Right lobe of liver (tissue), 6 donors: ENCODE measurements around the gene SGCE. TPM values are rescaled to one million over a fixed set of nuclear protein-coding genes. Genes with fewer than 3 reads are reported as not detected.

ENCODE experiments used
- ATAC-seq, 4 donors: fragments of 200-7000 bp; cut with Tn5 transposase; one replicate each; pipeline ENCODE4 v1.9.1; 2020; ENCODE audit warnings: mild to moderate bottlenecking in 4 of 4, moderate library complexity in 4 of 4
- DNase-seq, 3 donors: peaks; one replicate each; pipeline ENCODE4 v3.0.0-alpha.2; 2020
- H3K27ac ChIP-seq, 3 donors: fragments of 200-600 bp; one replicate each; pipeline ENCODE4 v1.8.0; 2022
- H3K27me3 ChIP-seq, 2 donors: fragments of 200-600 bp; one replicate each; pipeline ENCODE4 v1.8.0; 2022
- H3K36me3 ChIP-seq, 4 donors: fragments of 200-600 bp; sonication (generic) in 1 of 4; one replicate each; pipeline versions ENCODE4 v1.5.1 to v1.8.0; 2017 to 2022; ENCODE audit warnings: control low read depth in 1 of 4
- H3K4me1 ChIP-seq, 4 donors: fragments of 200-600 bp; sonication (generic) in 1 of 4; one replicate each; pipeline versions ENCODE4 v1.5.1 to v1.8.0; 2017 to 2022; ENCODE audit warnings: control low read depth in 1 of 4
- H3K4me3 ChIP-seq, 3 donors: fragments of 200-600 bp; one replicate each; pipeline ENCODE4 v1.8.0; 2022
- H3K9me3 ChIP-seq, 4 donors: fragments of 200-600 bp; sonication (generic) in 1 of 4; one replicate each; pipeline versions ENCODE4 v1.5.1 to v1.8.0; 2017 to 2022; ENCODE audit warnings: control low read depth in 1 of 4
- POLR2A ChIP-seq: fragments of 450-650 bp; IDR thresholded peaks from one replicate; pipeline ENCODE4 v1.6.1; 2017; ENCODE audit warnings: antibody characterized with exemption, mild to moderate bottlenecking
- WGBS: methylation state at CpG from one replicate; pipeline ENCODE4 v1.1.6; 2018; ENCODE audit warnings: low coverage, low lambda C conversion rate; ENCODE audit not compliant: insufficient coverage; ENCODE audit errors: missing lambda C conversion rate; 5-methylcytosine and 5-hydroxymethylcytosine counted together
- intact Hi-C, 2 donors: fragments of 100-400 bp; cut with DNase I; formaldehyde crosslinking; loops; one replicate each; pipeline versions ENCODE4 v1.11.2 to v1.14.1; 2022
- total RNA-seq, 6 experiments: library from RNA; depleted of rRNA in 2 of 6; stranded (reverse); fragments of >200 nt in 2 of 6; fragmentation: NEBNext Ultra II Directional in 3 of 6; extraction: Animal tissue kit (Norgen Biotek cat#: 25700) in 3 of 6; gene quantifications; one replicate each; pipeline versions ENCODE4 v1.1.0 to v1.2.4, GENCODE V29; 2016 to 2023
- TF ChIP-seq, protein P1 (sequence below), 4 donors: fragments of 200-600 bp in 3 of 4; fragments of 450-650 bp in 1 of 4; IDR thresholded peaks; one replicate each; pipeline versions ENCODE4 v1.5.1 to v1.8.0; 2016 to 2022; ENCODE audit warnings: antibody characterized with exemption in 4 of 4, mild to moderate bottlenecking in 2 of 4
- donor health status: DM: no; HTN: yes; CAD: no.
- donor health status: DM: no; HTN: no; CAD: no.
- donor health status: DM: no; HTN: no; CAD: no.
- donor health status: DM: no; HTN: yes; CAD: no.
- donor health status: DM: no; HTN: yes; CAD: no.

SGCE gene
- total RNA-seq, 6 experiments from 2014 or later: 4.2 to 17.8 (median 14.8) TPM

DNA sequence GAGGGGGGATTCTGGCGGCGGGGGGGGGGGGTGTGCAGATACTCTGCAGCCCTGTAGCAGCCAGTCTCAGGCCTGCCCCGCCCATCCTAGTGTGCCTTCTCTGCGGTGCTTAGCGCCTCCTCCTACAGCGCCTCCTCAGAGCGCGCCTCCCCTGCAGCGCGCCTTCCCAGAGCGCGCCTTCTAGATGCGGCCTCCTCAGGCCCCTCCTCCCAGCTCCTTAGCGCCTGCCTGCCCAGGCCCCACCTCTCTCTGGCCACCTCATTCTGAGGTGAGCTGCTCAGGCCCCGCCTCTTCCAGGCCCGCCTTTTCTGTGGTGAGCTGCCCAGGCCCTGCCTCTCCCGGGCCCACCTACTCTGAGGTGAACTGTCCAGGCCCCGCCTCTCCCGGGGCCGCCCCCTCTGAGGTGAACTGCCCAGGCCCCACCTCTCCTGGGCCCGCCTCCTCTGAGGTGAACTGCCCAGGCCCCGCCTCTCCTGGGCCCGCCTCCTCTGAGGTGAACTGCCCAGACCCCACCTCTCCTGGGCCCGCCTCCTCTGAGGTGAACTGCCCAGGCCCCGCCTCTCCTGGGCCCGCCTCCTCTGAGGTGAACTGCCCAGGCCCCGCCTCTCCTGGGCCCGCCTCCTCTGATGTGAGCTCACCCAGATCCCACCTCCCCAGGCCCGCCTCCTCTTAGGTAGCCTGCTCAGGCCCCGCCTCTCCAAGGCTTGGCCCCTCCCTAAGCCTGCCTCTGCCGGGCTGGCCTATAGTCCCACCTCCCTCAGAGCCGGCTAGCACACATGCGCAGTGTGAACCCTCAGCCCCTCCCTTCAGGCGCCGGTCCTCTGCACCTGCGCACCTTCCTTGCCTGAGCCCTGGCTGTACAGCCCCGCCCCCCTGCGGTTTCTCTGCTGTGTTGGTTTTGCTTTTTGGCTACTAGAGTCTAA lies 2.1 kb upstream of the SGCE start:
- ATAC-seq: peak; percentile 90 to 95 (median 92)
- Histone ChIP-seq H3K36me3 (no peaks in the 10 kb centered on the region), H3K4me3 (peak overlapping the region; percentile 18 to 59 (median 55)), H3K9me3 (peaks cover 0 to 2% (median 0%) of the 10 kb centered on the region in 4 donors), H3K27ac (no peak overlapping the region), H3K4me1 (no peaks in the 10 kb centered on the region), H3K27me3 (peaks cover 0 to 7% of the 10 kb centered on the region in 2 donors)
- whole genome bisulfite sequencing: 39% methylated on average over 22 of the region's 38 CpGs
- peak; percentile 95 to 98 (median 97) for DNase-seq
- TF ChIP-seq, protein P1, sequence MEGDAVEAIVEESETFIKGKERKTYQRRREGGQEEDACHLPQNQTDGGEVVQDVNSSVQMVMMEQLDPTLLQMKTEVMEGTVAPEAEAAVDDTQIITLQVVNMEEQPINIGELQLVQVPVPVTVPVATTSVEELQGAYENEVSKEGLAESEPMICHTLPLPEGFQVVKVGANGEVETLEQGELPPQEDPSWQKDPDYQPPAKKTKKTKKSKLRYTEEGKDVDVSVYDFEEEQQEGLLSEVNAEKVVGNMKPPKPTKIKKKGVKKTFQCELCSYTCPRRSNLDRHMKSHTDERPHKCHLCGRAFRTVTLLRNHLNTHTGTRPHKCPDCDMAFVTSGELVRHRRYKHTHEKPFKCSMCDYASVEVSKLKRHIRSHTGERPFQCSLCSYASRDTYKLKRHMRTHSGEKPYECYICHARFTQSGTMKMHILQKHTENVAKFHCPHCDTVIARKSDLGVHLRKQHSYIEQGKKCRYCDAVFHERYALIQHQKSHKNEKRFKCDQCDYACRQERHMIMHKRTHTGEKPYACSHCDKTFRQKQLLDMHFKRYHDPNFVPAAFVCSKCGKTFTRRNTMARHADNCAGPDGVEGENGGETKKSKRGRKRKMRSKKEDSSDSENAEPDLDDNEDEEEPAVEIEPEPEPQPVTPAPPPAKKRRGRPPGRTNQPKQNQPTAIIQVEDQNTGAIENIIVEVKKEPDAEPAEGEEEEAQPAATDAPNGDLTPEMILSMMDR (IDR thresholded peaks at IDR 0.05): peak in 1 of 4 donors; percentile 4
- TF ChIP-seq POLR2A: no peak
- intact Hi-C loops: no loop called here

DNA sequence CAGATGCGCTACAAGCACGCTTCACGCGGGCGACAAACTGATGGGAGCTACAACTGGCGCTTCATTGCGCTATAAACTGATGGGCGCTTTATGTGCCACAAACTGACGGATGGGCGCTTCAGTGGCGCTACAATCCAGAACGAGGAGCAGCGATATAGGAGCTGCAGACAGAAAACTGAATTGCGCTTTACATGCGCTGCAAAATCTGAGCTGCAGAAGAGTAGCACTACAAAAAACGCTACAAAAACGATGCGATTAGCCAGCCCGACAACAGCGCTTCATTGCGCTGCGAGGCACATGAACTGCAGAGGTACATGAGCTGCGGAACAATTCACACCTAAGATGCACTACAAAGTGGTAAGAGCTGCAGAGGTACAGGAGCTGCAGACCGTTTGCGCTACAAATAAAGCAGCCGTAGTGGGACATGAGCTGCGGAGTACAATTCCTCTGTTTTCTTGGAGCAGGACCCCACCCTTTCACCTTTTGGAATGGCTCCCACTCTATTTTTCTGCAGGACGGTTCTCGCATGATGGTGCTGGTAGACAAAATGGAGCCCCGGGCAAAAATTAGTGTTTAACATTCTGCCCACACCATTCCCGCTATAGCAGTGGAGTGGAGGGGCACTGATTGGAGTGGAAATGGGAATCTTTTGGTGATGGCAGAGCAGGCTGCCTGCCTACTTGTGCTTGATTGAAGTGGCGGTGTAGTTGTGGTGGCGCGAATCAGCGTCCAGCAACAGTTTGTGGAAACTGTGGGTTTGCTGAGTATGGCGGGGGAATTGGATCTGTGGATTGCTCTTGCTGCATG lies 1.2 kb upstream of the SGCE start:
- TF ChIP-seq, protein P1 (IDR thresholded peaks at IDR 0.05): no peak
- no peak for TF ChIP-seq POLR2A
- 60% methylated on average over 32 of the region's 36 CpGs for WGBS
- ATAC-seq (no peak), DNase-seq (no peak)
- Histone ChIP-seq H3K9me3 (peaks cover 0 to 2% (median 0%) of the 10 kb centered on the region in 4 donors), H3K27me3 (peaks cover 0 to 10% of the 10 kb centered on the region in 2 donors), H3K4me1 (no peaks in the 10 kb centered on the region), H3K27ac (no peak overlapping the region), H3K4me3 (peak overlapping the region; percentile 18 to 59 (median 55)), H3K36me3 (no peaks in the 10 kb centered on the region)
- intact Hi-C loops: no loop called here

DNA sequence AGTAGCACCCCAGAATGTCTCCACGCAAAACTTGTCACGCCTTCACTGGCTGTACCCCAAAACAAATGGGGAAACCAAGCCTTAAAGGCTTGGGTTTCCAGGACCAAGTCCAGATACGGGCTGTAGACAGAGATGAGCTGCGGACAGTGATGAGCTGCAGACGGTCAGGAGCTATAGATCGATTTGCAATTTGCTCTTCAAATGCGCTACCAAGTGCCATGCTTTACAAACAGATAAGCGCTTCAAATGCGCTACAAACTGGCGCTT lies 658 bp upstream of the SGCE start:
- 46% methylated on average over 9 of the region's 10 CpGs for WGBS
- intact Hi-C loops: no loop called here
- TF ChIP-seq, protein P1 (IDR thresholded peaks at IDR 0.05): no peak
- TF ChIP-seq POLR2A: no peak
- Histone ChIP-seq H3K36me3 (no peaks in the 10 kb centered on the region), H3K27me3 (peaks cover 0 to 10% of the 10 kb centered on the region in 2 donors), H3K4me3 (peak overlapping the region; percentile 18 to 59 (median 55)), H3K27ac (no peak overlapping the region), H3K4me1 (no peaks in the 10 kb centered on the region), H3K9me3 (peaks cover 0 to 2% (median 0%) of the 10 kb centered on the region in 4 donors)
- no peak for ATAC-seq
- DNase-seq: no peak

DNA sequence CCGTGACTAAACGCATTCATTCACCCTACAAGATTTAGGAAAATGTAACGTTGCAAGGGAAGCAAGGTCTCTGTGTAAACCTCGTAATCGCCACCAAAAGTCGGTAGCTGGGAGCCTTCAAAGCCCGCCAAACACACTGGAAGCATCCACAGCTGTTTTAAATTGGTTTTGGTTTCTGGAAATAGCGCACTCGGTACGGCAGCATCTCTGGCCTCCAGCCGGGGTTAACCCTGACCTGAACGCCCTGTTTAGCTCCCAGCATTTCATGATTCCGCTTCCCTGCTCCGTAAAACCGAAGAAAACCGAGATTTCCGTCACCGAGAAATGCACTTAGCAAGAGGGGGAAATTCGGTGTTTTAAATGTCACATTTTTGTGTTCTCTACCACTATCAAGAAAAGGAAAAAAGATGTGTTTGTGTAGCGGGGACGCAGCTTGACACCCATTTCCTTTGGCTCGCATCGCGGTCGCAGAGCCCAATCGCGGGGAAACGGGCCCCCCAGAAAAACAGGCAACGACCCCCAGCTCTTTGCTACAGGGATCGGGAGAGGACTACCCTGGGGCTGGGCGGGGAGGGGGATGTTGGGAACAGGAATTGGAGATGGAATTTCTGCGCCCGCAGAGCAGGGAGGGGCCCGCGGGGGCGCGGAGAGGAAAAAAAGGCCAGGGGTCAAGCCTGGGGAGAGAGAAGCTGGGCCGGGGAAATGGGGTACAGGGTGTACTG lies 646 bp downstream of the SGCE start:
- H3K27me3 ChIP-seq: peaks cover 0 to 10% of the 10 kb centered on the region in 2 donors
- no peak overlapping the region for H3K27ac ChIP-seq
- H3K36me3 ChIP-seq: no peaks in the 10 kb centered on the region
- ATAC-seq (no peak), DNase-seq (peak in 1 of 3 donors; percentile 21)
- H3K4me3 ChIP-seq: peak overlapping the region; percentile 36 to 59 (median 55)
- peaks cover 0 to 2% (median 0%) of the 10 kb centered on the region in 4 donors for H3K9me3 ChIP-seq
- intact Hi-C loops: no loop called here
- 2% methylated on average over 32 of the region's 38 CpGs for WGBS
- H3K4me1 ChIP-seq: no peaks in the 10 kb centered on the region
- TF ChIP-seq, protein P1 (IDR thresholded peaks at IDR 0.05): no peak
- no peak for TF ChIP-seq POLR2A
